ENCODE results near the gene STOML1.
"Not testable (repeated sequence)": the region's sequence is repeated elsewhere in the genome, so short reads cannot be mapped to it uniquely, and the experiment has no call there.

The STOML1 gene

DNA sequence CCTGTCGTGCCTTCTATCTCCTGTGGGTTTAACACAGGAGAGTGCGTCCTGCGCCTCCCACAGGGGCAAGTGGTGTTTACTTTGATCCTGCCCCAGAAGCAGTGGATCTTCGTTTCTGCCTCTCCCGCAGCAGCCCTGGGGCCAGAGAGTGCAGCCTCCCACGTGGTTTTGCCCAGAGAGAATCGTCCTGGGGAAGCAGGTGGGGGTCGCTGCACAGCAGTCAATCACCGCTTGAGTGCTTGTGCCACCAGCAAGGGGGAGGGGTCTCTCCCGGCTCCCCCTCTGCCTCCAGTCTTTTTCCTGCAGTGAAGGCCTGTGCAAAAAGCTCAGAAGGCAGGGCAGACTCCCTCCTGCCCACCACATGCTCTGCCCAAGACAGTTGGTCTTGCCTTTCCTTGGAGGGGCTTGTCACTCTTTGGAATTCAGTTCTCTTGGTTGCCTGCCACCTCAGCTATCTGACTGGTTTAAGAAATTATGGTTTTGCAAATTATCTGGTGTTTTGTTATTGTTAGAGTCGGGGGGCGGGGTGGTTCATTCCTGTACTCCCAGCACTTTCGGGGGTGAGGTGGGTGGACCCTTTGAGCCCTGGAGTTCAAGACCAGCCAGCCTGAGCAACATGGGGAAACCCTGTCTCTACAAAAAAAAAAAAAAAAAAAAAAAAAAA, 26.9 kb downstream of the STOML1 start:
- DNase-seq (ENCODE audit: low spot score): no peak
- in situ Hi-C loops (cut with MboI; ENCODE audit: low sequenced_read_pairs, unreplicated experiment): no loop called here

DNA sequence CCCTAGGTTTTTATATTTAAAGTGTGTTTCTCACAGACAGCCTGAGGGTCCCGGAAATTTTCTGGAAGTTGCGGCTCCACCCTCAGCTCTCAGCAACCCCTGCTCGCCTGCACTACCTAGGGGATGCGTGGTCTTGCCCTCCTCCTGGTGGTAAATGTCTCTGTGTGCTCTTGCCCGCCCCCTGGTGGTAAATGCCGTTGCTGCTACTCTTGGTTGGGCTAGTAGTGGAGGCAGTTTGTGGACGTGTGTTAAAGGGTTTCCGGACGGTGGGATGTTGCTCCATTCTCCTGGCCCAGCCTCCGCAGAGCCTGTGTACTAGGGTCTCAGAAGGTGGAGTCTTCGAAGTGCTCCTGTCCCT, 27.4 kb downstream of the STOML1 start:
- in situ Hi-C loops (cut with MboI; ENCODE audit: low sequenced_read_pairs, unreplicated experiment): no loop called here
- peak; percentile 85 for DNase-seq (ENCODE audit: low spot score)
- TF ChIP-seq, protein P1, sequence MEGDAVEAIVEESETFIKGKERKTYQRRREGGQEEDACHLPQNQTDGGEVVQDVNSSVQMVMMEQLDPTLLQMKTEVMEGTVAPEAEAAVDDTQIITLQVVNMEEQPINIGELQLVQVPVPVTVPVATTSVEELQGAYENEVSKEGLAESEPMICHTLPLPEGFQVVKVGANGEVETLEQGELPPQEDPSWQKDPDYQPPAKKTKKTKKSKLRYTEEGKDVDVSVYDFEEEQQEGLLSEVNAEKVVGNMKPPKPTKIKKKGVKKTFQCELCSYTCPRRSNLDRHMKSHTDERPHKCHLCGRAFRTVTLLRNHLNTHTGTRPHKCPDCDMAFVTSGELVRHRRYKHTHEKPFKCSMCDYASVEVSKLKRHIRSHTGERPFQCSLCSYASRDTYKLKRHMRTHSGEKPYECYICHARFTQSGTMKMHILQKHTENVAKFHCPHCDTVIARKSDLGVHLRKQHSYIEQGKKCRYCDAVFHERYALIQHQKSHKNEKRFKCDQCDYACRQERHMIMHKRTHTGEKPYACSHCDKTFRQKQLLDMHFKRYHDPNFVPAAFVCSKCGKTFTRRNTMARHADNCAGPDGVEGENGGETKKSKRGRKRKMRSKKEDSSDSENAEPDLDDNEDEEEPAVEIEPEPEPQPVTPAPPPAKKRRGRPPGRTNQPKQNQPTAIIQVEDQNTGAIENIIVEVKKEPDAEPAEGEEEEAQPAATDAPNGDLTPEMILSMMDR (IDR thresholded peaks at IDR 0.05; ENCODE audit: borderline replicate concordance, control extremely low read depth, extremely low read depth, insufficient read depth, missing control alignments): peak; percentile 83

More for the DNA sequence above, 26.9 kb downstream of the STOML1 start:
- TF ChIP-seq, protein P1 (IDR thresholded peaks at IDR 0.05; ENCODE audit: borderline replicate concordance, control extremely low read depth, extremely low read depth, insufficient read depth, missing control alignments): no peak

DNA sequence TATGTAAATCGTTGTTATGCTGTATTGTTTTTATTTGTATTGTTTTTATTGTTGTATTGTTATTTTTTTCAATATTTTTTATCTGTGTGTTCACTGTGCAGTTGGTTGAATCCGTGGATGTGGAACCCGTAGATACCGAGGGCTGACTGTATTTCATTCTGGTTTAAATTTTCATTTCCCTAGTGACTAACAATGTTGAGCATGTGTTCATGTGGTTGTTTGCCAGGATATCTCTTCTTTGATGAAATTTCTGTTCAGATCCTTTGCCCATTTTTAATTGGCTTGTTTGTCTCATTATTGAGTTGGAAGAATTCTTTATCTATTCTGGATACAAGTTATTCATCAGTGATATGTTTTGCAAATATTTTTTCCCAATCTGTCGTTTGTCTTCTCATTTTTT, 29.7 kb downstream of the STOML1 start:
- TF ChIP-seq, protein P1 (IDR thresholded peaks at IDR 0.05; ENCODE audit: borderline replicate concordance, control extremely low read depth, extremely low read depth, insufficient read depth, missing control alignments): no peak
- DNase-seq (ENCODE audit: low spot score): no peak
- in situ Hi-C loops (cut with MboI; ENCODE audit: low sequenced_read_pairs, unreplicated experiment): no loop called here

DNA sequence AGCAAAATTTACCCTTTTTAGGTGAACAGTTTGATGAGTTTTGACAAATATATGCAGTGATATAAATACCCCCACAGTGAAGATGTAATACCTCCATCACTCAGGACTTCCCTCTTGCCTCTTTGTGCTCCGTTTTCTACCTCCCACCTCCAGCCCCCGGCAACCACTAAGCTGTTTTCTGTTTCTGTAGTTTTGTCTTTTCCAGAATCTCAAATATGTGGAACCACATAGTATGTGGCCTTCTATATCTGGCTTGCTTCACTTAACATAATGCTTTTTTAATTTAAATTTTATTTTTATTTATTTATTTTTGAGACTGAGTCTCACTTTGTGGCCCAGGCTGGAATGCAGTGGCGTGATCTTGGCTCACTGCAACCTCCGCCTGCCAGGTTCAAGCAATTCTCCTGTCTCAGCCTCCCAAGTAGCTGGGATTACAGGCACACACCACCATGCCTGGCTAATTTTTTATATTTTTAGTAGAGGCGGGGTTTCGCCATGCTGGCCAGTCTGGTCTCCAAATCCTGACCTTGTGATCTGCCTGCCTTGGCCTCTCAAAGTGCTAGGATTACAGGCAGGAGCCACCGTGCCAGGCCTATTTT, 31.5 kb downstream of the STOML1 start:
- in situ Hi-C loops (cut with MboI; ENCODE audit: low sequenced_read_pairs, unreplicated experiment); DNase-seq (ENCODE audit: low spot score): not testable (repeated sequence)

DNA sequence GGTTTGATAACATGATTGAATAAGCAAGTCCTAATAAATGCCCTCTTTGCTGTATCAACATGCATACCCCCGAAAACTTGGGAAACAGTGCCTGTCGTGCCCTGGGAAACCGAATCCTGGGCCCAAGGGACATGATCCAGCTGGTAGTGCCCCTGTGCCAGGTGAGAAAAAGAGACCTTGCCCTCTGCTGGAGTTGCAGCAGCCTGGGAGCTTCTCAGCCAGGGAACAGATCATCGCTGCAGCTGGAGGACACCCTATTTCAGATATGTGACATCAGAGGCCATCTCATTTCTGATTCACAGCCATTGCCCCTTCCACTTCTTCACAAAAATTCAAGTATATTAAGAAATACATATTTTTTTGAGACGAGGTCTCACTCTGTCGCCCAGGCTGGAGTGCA, 32.3 kb downstream of the STOML1 start:
- in situ Hi-C loops (cut with MboI; ENCODE audit: low sequenced_read_pairs, unreplicated experiment): no loop called here
- no peak for DNase-seq (ENCODE audit: low spot score)

DNA sequence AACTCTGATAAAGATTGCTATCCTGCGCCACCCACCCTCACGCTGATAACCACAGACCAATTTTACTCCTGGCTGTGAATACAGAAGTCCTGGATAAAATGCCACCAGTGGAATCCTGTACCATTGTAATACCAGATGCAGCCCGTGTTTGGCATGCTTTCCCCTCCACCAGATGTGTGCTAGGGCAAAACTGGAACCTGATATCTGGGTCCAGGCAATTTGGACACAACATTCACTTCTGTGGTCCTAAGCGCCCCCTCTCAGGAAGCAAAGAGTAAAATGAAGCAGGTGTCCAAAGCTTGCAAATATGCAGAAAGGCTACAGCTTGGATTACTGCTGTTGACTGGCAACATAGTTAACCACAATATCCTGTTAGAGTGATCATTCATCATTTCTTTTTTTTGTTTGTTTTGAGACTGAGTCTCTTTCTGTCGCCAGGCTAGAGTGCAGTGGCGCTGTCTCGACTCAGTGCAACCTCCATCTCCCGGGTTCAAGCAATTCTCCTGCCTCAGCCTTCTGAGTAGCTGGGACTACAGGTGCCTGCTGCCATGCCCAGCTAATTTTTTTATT, 33.0 kb downstream of the STOML1 start:
- DNase-seq (ENCODE audit: low spot score): no peak
- in situ Hi-C loops (cut with MboI; ENCODE audit: low sequenced_read_pairs, unreplicated experiment): no loop called here
- TF ChIP-seq, protein P1 (IDR thresholded peaks at IDR 0.05; ENCODE audit: borderline replicate concordance, control extremely low read depth, extremely low read depth, insufficient read depth, missing control alignments): no peak

More for the DNA sequence above, 32.3 kb downstream of the STOML1 start:
- TF ChIP-seq, protein P1 (IDR thresholded peaks at IDR 0.05; ENCODE audit: borderline replicate concordance, control extremely low read depth, extremely low read depth, insufficient read depth, missing control alignments): no peak

DNA sequence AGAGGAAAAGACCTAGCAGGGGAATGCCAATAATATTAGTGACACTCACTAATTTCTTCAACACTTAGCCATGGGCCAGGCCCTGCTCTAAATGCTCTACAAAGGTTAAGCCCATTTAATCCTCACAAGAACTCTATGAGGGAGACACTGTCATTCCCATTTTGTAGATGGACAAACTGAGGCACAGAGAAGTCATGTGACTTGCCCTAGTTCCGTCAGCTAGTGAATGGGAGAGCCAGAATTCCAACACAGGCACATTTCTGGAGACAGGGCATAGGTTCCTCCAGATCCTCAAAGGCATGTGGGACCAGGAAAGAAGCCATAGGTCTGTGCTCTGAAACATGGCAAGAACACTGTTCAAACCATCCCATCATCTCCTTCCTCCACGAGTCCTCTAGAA, 34.3 kb downstream of the STOML1 start:
- TF ChIP-seq, protein P1 (IDR thresholded peaks at IDR 0.05; ENCODE audit: borderline replicate concordance, control extremely low read depth, extremely low read depth, insufficient read depth, missing control alignments): no peak
- DNase-seq (ENCODE audit: low spot score): no peak
- in situ Hi-C loops (cut with MboI; ENCODE audit: low sequenced_read_pairs, unreplicated experiment): no loop called here

Data from GM13976 (cell line).